Panc1 (cell line): Measurements from ENCODE around the gene AK2. TPM values are rescaled to one million over a fixed set of nuclear protein-coding genes. Genes with fewer than 3 reads are reported as not detected.

ENCODE experiments used
- ATAC-seq: fragments of 200-7000 bp; cut with Tn5 transposase; 2 replicates; pipeline ENCODE4 v1.9.1; 2020; ENCODE audit warnings: mild to moderate bottlenecking, moderate library complexity
- BruUV-seq: library from RNA; stranded (reverse); fragments of 400-500 nt; replicated peaks from 2 replicates; lab custom pipeline; 2021; lab: Mats Ljungman, UMichigan
- CTCF ChIA-PET: fragments of 300-600 bp; sonication (Branson Sonifier 250); formaldehyde crosslinking; loops from one replicate; lab custom pipeline; 2022; ENCODE audit warnings: antibody characterized with exemption; lab: Charles Lee
- POLR2A ChIA-PET: fragments of 300-600 bp; sonication (Branson Sonifier 250); formaldehyde crosslinking; loops from one replicate; lab custom pipeline; 2022; ENCODE audit warnings: antibody characterized with exemption; lab: Charles Lee
- DNase-seq: peaks from one replicate; pipeline ENCODE4 v3.0.0-alpha.2; 2010; ENCODE audit warnings: low read depth, low spot score
- H3K27ac ChIP-seq: 2 replicates; pipeline ENCODE4 v1.5.1; 2011; ENCODE audit warnings: mild to moderate bottlenecking, low read length, inconsistent platforms
- H3K27me3 ChIP-seq: fragments of 200-500 bp; sonication (Bioruptor generic); 2 replicates; pipeline ENCODE4 v1.6.0; 2014; ENCODE audit warnings: low read length, inconsistent platforms; ENCODE audit not compliant: control insufficient read depth, insufficient read depth
- H3K36me3 ChIP-seq: fragments of 200-500 bp; sonication (Bioruptor generic); 2 replicates; pipeline ENCODE4 v1.5.1; 2014; ENCODE audit warnings: inconsistent platforms, mild to moderate bottlenecking, low read length, moderate library complexity; ENCODE audit not compliant: control insufficient read depth, insufficient read depth
- H3K4me1 ChIP-seq: 2 replicates; pipeline ENCODE4 v1.5.1; 2011; ENCODE audit warnings: inconsistent platforms, mild to moderate bottlenecking, low read length, moderate library complexity; ENCODE audit not compliant: control insufficient read depth, insufficient read depth
- H3K4me3 ChIP-seq, 2 experiments: 2 replicates each; pipeline ENCODE4 v1.5.1; 2011 to 2012; ENCODE audit warnings: low read depth in 2 of 2, low read length in 2 of 2, mild to moderate bottlenecking in 2 of 2, inconsistent platforms in 1 of 2, moderate library complexity in 1 of 2
- H3K9me3 ChIP-seq: fragments of 200-500 bp; sonication (Bioruptor generic); 2 replicates; pipeline ENCODE4 v1.5.1; 2014; ENCODE audit warnings: low read depth, mild to moderate bottlenecking, inconsistent platforms, low read length, moderate library complexity; ENCODE audit not compliant: control insufficient read depth, insufficient read depth
- POLR2AphosphoS5 ChIP-seq: IDR thresholded peaks from 2 replicates; pipeline ENCODE4 v1.6.1; 2012; ENCODE audit warnings: mild to moderate bottlenecking, low read depth, low read length, moderate library complexity
- SIN3A ChIP-seq: IDR thresholded peaks from 2 replicates; pipeline ENCODE4 v1.6.1; 2012; ENCODE audit warnings: low read depth, mild to moderate bottlenecking, low read length, moderate library complexity, borderline replicate concordance; ENCODE audit not compliant: insufficient read depth
- TCF7L2 ChIP-seq: IDR thresholded peaks from 2 replicates; pipeline ENCODE4 v1.6.1; 2011; ENCODE audit warnings: mild to moderate bottlenecking, low read depth, low read length, inconsistent platforms
- in situ Hi-C: cut with HindIII; loops from 2 replicates; pipeline ENCODE4 v1.10.0; 2016; ENCODE audit warnings: low sequenced_read_pairs, low pct_unique_long_range_greater_than_20kb
- intact Hi-C: fragments of 100-400 bp; cut with micrococcal nuclease; formaldehyde crosslinking; loops from one replicate; pipeline ENCODE4 v1.10.0; 2022; ENCODE audit not compliant: unreplicated experiment
- total RNA-seq: library from RNA; stranded (reverse); gene quantifications from one replicate; pipeline ENCODE4 v1.2.1, GENCODE V29; 2021; ENCODE audit not compliant: unreplicated experiment
- TF ChIP-seq, protein P1 (sequence below), 2 experiments: IDR thresholded peaks; 2 replicates each; pipeline ENCODE4 v1.6.1; 2011 to 2012; ENCODE audit warnings: low read depth in 2 of 2, control low read depth in 1 of 2, low read length in 1 of 2, mild to moderate bottlenecking in 1 of 2, moderate library complexity in 1 of 2; ENCODE audit not compliant: insufficient read depth in 1 of 2
- TF ChIP-seq, protein P2 (sequence below): fragments of 450-650 bp; IDR thresholded peaks from 2 replicates; pipeline ENCODE4 v1.5.1; 2017; ENCODE audit warnings: mild to moderate bottlenecking

Gene AK2
- total RNA-seq, 1 experiment from 2014 or later, result 213 TPM

DNA sequence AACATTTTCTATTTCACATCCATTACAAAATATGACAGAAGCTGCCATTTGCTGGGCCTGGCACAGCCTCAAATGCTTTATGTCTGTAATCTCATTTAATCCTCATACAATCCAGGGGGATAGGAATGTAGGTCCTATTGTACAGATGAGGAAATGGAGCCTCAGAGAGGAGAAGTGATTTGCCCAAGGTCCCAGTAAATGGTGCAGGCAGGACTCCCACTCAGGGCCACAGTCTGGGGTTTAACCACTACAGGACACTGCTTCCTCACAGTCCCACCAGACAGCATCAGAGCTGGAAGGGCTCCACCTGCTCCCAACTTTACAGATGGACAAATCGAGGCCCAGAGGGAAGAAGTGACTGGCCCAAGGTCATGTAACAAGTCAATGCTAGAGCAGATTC lies 51.5 kb downstream of the AK2 start:
- CTCF ChIA-PET, result no interaction called here
- intact Hi-C loops, result no loop called here

DNA sequence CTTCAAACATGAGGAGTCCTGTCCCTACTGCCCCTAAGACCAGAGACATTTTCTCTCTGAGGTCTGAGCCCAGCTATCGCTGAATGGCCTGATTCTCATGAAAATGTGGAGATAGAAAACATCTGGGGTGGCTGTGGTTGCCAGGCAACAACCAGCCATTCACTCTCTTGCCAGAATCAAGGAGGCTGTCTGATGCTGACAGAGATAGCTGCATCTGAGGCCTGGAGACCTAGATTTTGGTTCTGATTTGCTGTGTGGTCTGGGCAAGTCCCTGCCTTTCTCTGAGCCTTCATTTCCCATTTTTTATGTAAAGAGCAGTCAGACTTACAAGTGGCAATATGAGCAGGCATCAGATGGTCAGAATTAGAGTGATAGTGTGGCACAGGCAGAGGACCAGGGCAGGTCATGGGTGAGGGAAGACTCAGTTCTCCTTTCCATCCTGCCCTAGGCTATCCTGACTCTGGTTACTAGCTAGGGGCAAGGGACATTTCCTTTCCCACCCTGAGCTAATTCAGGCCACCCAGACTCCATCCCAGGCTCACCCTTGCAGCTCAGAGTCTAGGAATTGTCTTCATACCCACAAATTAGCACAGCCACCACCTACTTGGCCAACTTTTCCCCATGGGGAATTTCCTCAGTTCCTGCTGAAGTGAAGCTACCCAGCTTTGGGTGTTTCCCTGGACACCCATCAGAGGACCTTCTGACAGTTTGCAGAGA lies 52.1 kb downstream of the AK2 start:
- ChIA-PET CTCF (interaction anchor here (0.7 kb wide), 1 partner anchor 52 kb away, joined by 3 read pairs; no protein-coding TSS in a partner anchor), POLR2A (no interaction called here)
- H3K36me3 ChIP-seq, result no peaks in the 10 kb centered on the region
- ATAC-seq, result no peak
- DNase-seq, result no peak
- peaks cover 23% of the 10 kb centered on the region for H3K4me1 ChIP-seq
- no peak for TF ChIP-seq SIN3A
- TF ChIP-seq POLR2AphosphoS5, result no peak
- no peak for TF ChIP-seq TCF7L2
- TF ChIP-seq, protein P1, sequence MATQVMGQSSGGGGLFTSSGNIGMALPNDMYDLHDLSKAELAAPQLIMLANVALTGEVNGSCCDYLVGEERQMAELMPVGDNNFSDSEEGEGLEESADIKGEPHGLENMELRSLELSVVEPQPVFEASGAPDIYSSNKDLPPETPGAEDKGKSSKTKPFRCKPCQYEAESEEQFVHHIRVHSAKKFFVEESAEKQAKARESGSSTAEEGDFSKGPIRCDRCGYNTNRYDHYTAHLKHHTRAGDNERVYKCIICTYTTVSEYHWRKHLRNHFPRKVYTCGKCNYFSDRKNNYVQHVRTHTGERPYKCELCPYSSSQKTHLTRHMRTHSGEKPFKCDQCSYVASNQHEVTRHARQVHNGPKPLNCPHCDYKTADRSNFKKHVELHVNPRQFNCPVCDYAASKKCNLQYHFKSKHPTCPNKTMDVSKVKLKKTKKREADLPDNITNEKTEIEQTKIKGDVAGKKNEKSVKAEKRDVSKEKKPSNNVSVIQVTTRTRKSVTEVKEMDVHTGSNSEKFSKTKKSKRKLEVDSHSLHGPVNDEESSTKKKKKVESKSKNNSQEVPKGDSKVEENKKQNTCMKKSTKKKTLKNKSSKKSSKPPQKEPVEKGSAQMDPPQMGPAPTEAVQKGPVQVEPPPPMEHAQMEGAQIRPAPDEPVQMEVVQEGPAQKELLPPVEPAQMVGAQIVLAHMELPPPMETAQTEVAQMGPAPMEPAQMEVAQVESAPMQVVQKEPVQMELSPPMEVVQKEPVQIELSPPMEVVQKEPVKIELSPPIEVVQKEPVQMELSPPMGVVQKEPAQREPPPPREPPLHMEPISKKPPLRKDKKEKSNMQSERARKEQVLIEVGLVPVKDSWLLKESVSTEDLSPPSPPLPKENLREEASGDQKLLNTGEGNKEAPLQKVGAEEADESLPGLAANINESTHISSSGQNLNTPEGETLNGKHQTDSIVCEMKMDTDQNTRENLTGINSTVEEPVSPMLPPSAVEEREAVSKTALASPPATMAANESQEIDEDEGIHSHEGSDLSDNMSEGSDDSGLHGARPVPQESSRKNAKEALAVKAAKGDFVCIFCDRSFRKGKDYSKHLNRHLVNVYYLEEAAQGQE (IDR thresholded peaks at IDR 0.05; ENCODE audit: insufficient read depth in 1 of 2, low read depth in 2 of 2, low read length in 1 of 2), result no peak
- TF ChIP-seq, protein P2, sequence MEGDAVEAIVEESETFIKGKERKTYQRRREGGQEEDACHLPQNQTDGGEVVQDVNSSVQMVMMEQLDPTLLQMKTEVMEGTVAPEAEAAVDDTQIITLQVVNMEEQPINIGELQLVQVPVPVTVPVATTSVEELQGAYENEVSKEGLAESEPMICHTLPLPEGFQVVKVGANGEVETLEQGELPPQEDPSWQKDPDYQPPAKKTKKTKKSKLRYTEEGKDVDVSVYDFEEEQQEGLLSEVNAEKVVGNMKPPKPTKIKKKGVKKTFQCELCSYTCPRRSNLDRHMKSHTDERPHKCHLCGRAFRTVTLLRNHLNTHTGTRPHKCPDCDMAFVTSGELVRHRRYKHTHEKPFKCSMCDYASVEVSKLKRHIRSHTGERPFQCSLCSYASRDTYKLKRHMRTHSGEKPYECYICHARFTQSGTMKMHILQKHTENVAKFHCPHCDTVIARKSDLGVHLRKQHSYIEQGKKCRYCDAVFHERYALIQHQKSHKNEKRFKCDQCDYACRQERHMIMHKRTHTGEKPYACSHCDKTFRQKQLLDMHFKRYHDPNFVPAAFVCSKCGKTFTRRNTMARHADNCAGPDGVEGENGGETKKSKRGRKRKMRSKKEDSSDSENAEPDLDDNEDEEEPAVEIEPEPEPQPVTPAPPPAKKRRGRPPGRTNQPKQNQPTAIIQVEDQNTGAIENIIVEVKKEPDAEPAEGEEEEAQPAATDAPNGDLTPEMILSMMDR, result no peak
- in situ Hi-C loops (no loop called here), intact Hi-C loops (no loop called here)
- H3K27ac ChIP-seq, result no peak overlapping the region
- no peak overlapping the region for H3K4me3 ChIP-seq
- no TSS peak for BruUV-seq
- H3K9me3 ChIP-seq, result no peaks in the 10 kb centered on the region
- no peaks in the 10 kb centered on the region for H3K27me3 ChIP-seq

More for the DNA sequence above, 51.5 kb downstream of the AK2 start:
- DNase-seq (no peak), ATAC-seq (no peak)
- Histone ChIP-seq H3K9me3 (no peaks in the 10 kb centered on the region), H3K36me3 (no peaks in the 10 kb centered on the region), H3K4me3 (no peak overlapping the region), H3K4me1 (peaks cover 23% of the 10 kb centered on the region), H3K27me3 (no peaks in the 10 kb centered on the region), H3K27ac (no peak overlapping the region)
- POLR2A ChIA-PET, result no interaction called here
- TF ChIP-seq POLR2AphosphoS5, result no peak
- TF ChIP-seq, protein P2, result no peak
- TF ChIP-seq, protein P1 (IDR thresholded peaks at IDR 0.05; ENCODE audit: insufficient read depth in 1 of 2, low read depth in 2 of 2, low read length in 1 of 2), result no peak
- TF ChIP-seq SIN3A, result no peak
- TF ChIP-seq TCF7L2, result no peak
- BruUV-seq, result no TSS peak
- in situ Hi-C loops, result no loop called here
